H1 (cell line): ENCODE measurements around the gene CRTC2.

Experiments
- CREB1 ChIP-seq: IDR thresholded peaks from 2 replicates; pipeline ENCODE4 v1.6.1; 2012; ENCODE audit warnings: inconsistent platforms
- RFX5 ChIP-seq: IDR thresholded peaks from 2 replicates; pipeline ENCODE4 v1.6.1; 2011; ENCODE audit warnings: low read depth, low read length, improper control_type of control experiment, borderline replicate concordance
- SP1 ChIP-seq: IDR thresholded peaks from 2 replicates; pipeline ENCODE4 v1.6.1; 2011; ENCODE audit warnings: low read depth, low read length
- TBP ChIP-seq: IDR thresholded peaks from 2 replicates; pipeline ENCODE4 v1.6.1; 2011; ENCODE audit warnings: low read depth, low read length, improper control_type of control experiment
- TF ChIP-seq, protein P1 (sequence below), 3 experiments: IDR thresholded peaks; 1 replicate in 2 of 3; 2 replicates in 1 of 3; pipeline versions ENCODE4 v1.5.1 to v1.6.1; 2011; ENCODE audit warnings: low read length in 3 of 3, mild to moderate bottlenecking in 3 of 3, inconsistent platforms in 2 of 3, low read depth in 1 of 3, moderate library complexity in 1 of 3; ENCODE audit not compliant: insufficient read depth in 1 of 3; ENCODE audit errors: control extremely low read depth in 1 of 3

DNA sequence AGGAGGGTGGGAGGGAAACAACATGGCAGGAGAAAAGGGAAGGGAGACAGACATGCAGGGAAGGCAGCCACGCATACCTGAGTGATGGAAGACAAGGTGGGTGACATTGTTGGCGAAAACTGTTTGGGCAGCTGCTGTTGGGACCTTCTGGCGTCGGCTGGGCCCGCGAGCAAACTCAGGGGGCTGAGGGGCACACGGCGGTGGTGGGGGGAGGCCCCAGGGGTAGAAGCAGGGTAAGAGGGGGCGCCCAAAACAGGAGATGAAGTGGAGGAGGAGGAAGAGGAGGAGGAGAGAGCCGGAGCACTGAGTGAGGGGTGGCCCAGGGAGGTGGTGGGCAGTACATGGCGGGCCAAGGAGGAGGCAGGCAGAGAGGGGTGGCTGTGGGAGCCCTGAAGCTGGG, 7.2 kb downstream of the CRTC2 start:
- TF ChIP-seq, protein P1, sequence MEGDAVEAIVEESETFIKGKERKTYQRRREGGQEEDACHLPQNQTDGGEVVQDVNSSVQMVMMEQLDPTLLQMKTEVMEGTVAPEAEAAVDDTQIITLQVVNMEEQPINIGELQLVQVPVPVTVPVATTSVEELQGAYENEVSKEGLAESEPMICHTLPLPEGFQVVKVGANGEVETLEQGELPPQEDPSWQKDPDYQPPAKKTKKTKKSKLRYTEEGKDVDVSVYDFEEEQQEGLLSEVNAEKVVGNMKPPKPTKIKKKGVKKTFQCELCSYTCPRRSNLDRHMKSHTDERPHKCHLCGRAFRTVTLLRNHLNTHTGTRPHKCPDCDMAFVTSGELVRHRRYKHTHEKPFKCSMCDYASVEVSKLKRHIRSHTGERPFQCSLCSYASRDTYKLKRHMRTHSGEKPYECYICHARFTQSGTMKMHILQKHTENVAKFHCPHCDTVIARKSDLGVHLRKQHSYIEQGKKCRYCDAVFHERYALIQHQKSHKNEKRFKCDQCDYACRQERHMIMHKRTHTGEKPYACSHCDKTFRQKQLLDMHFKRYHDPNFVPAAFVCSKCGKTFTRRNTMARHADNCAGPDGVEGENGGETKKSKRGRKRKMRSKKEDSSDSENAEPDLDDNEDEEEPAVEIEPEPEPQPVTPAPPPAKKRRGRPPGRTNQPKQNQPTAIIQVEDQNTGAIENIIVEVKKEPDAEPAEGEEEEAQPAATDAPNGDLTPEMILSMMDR (IDR thresholded peaks at IDR 0.05; ENCODE audit: control extremely low read depth in 1 of 3, insufficient read depth in 1 of 3, low read depth in 1 of 3, low read length in 3 of 3) = no peak
- TF ChIP-seq SP1 = no peak
- TF ChIP-seq RFX5 = no peak
- no peak for TF ChIP-seq TBP
- no peak for TF ChIP-seq CREB1
